GM18870 (cell line): ENCODE results near the gene SLC38A3.
"Not testable (repeated sequence)": the region's sequence is repeated elsewhere in the genome, so short reads cannot be mapped to it uniquely, and the experiment has no call there.

ENCODE experiments used
- ATAC-seq: cut with Tn5 transposase; IDR thresholded peaks from one replicate; pipeline ENCODE4 v1.9.1; 2021; ENCODE audit warnings: moderate library complexity; ENCODE audit not compliant: unreplicated experiment

SLC38A3 gene

DNA sequence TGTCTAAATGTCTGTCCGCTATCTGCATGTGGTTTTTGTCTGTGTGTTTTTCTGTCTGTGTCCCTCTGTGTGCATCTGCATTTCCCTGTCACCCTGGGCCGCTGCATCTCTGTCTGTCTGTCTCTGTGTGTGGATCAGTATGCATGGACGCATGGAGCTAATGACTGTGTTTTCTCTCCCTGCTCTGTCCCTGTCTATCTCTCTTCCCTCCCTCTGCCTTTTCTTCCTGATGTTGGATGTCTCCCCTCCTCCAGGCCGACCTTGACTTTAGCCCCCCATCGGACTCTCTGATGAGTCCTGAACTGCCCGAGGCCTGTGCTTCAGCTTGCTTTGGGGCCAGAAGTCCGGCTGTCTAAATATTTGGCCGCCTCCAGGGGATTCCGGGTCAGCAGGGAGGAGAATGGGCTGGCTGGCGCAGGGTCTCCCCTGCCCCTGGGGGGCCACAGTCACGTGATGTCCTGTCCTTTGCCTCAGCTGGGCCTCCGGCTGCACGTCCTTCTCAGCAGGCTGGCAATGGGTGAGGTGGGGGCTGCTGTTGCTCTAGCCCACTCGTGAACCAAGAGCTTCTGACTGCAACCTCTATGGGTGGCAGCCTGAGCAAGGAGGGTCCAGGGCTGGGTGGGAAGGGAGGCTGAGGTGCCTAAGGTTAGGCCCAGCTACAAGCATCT lies 3.7 kb downstream of the SLC38A3 start:
- no peak for ATAC-seq

DNA sequence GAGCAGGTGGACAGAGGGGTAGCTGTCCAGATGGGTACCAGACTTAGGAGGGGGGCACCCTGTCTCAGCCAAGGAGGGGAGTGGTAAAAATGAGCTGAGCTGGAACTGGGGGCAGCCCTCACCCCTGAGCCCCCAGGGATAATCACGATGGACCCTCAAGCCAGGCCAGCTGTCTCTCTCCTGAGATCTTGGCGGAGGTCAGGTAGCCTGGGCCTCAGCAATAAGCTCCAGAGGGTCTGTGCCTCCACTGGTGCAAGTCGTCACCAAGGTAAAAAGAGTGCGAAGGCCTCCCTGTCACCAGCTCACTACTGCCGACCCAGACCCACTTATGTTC lies 5.1 kb downstream of the SLC38A3 start:
- ATAC-seq, result no peak

DNA sequence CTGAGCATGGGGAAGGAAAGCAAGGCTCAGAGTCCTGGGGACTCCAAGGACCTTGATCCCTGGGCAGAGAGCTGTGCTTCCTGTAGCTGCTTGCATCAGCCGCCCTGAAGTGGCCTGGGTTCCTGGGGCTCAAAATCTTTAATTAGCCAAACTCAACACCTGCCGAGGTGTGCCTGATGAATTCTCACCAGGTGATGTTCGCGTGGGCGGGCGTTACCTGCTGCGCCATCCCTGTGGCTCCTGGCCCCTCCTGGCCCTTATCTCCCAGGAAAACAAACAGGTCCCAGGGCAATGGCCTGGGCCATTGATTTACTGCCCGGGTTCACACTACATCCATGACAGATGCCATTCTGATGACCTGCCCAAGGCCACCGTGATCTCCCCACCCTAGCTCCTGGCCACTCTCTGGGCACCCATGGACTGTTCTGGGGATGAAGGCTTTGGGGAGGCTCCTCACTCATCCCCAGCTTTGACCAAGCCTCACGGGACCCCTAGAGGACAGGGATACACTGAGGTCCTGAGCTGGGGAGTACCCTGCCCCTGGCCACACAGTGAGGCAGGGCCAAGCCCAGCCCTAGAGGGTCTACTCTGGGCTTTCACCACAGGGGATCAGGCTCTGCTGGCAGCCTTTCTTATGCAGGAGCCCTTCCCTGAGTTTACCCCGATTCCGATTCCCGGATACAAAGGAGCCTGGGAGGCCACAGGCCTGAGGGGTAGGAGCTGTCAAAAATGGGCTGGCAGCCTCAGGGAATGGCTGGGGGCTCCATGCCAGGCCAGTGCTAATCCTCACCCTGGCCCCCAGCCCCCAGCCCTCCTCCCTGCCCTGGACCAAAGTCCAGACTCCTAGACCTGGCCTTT lies 5.7 kb downstream of the SLC38A3 start:
- ATAC-seq, result no peak

DNA sequence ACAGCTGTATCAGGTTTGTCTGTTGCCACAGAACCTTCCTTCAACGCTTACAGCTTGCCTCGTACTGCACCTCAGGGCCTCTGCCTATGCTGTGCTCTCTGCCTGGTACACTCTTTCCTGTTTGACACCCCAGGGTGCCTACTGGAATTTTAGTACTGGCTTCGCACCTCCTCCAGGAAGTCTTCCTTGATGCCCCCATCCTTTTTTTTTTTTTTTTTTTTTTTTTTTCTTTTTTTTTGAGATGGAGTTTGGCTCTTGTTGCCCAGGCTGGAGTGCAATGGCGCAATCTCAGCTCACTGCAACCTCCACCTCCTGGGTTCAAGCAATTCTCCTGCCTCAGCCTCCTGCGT lies 6.3 kb downstream of the SLC38A3 start:
- not testable (repeated sequence) for ATAC-seq

DNA sequence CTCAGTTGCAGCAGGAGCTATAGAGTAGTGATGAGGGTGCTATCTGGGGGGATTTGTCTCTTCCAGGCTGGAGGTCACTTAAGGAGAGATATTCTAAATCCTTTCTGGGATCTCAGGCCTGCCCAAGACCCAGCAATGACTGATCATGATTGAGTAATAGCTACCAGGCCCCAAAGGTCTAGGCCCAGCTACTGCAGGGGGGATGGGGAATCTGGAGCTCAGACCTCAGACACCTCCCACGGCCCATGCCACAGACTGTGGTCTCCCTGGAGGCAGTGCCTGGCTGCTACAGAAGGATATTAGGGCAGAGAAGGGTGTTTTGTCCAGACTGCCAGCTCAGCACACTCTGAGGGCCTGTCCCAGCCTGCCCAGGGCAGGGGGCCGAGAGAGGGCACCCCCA lies 6.9 kb downstream of the SLC38A3 start:
- ATAC-seq, result no peak

DNA sequence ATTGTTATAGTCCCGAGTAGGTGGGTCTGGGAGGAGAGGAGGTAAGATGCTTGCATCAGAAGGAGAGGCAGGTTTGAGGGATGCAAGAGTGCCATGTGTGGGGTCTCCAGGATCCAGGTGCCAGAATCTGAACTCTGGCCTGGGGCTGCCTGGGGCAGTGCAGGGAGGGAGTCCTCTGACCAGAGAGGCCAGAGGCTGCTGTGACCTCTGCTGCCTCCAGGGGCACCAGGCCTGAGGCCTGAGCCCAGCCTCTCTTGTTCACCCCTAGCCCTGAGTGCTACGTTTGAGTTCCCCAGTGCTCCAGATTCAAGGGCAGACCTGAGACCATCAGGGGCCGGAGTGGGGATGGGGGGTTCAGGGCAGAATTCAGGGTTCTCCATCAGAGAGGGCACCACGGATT lies 7.4 kb downstream of the SLC38A3 start:
- ATAC-seq, result no peak

DNA sequence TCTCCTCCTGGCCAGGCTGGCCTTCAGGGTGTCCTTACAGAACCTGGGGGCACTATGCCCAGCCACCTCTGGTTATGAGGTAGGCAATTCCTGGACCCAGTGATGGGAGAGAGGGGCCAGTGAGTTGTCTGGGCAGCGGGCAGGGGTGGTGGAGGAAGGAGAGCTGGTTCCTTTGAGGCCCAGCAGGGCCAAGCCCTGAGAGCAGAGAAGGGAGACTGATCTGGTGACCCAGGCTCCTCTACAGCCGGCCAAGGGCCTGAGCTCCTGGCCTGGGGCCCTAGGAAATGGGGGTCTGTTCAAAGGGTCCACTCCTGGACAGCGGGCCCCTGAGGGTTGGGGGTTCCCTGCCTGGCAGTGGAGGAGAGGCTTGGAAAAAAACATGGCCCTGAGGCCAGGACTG lies 7.9 kb downstream of the SLC38A3 start:
- ATAC-seq, result no peak

DNA sequence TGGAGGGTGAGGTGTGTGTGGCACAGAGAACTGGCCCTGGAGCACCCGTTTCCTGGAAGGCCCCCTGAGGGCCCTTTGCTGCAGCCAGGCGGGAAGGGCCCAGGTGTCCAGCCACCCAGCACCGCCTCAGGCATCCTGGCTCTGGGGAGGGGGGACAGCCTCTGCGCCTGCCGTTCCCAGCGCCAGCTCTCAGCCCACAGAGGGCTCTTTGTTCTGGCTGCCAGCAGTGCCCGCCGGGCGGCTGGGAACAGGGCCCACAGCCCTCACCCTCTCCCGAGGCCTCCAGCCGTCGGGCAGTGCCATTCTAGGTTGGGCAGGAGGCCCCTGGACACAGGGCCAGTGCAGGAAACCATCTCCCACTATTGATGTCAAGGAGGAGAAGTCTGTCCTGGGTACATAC lies 8.3 kb downstream of the SLC38A3 start:
- ATAC-seq, result no peak

DNA sequence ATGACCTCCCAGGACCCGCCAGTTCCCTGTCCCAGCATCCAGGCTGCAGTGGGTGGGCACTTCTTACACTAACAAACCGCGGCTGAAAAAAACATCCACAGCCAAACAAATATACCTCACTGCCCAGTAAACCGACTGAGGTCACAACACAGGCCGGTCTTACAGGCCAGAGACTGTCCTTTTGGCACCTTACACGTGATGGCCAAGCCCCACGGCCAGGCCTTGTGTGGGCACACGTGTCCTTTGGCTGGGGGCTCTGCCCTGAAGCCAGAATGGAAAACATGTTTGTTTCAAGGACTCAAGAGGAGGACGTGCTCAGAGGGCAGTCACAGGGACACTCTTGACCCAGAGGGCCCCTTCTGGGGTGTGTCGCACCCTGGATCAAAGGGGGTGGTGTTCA lies 9.8 kb downstream of the SLC38A3 start:
- ATAC-seq, result no peak

DNA sequence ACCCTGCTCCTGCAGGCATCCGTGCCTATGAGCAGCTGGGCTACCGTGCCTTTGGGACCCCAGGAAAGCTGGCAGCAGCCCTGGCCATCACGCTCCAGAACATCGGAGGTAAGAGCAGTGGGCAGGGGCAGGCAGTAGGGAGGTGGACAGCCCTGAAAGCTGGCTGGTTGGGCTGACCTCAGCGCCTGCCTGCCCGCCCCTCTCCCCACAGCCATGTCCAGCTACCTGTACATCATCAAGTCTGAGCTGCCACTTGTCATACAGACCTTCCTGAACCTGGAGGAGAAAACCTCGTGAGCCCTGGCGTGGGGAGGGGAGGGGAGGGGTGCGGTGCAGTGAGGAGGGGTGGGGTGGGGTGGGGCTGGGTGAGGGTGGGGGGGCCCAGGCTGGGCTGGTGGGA lies 10.5 kb downstream of the SLC38A3 start:
- ATAC-seq, result no peak

DNA sequence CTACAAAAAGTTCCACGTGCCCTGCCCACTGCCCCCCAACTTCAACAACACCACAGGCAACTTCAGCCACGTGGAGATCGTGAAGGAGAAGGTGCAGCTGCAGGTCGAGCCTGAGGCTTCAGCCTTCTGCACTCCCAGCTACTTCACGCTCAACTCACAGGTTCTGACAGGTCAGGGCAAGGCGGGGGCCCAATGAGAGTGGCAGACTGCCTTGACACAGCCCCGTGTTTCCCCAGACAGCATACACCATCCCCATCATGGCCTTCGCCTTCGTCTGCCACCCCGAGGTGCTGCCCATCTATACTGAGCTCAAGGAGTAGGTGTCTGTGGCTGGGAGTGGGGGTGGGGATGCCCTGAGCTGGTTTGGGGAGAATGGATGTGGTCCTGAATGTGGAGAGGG lies 12.6 kb downstream of the SLC38A3 start:
- ATAC-seq, result no peak

DNA sequence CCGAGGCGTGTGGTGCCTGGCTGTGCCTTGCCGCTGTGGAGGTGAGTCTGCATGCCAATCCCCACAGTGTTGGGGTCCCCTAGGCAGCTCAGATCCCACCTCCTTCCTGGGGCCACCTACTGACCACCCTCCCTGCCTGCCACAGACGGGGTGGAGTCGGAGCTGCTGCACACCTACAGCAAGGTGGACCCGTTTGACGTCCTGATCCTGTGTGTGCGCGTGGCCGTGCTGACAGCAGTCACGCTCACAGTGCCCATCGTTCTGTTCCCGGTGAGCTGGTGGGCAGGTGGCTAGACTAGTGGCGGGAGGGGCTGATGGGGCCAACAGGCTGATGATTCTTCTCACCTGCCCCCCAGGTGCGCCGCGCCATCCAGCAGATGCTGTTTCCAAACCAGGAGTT lies 13.4 kb downstream of the SLC38A3 start:
- ATAC-seq, result no peak

DNA sequence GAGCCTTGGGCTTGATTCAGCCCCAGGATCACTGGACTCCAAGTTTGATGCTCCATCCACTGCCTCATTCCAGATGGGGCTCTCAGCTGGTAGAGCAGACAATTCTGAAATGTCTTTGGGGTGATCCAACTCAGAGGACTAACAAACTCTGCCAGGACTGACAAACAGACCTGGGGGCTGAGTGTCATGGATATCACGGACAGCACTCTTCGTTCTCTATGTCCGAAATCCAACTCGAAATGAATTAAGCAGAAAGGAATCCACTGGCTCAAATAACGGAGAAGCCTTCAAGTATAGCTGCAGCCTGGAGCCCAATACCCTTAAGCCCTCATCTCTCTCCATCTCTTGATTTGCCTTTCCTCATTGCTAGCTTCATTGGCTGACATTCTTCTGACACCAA lies 14.2 kb downstream of the SLC38A3 start:
- ATAC-seq, result no peak

DNA sequence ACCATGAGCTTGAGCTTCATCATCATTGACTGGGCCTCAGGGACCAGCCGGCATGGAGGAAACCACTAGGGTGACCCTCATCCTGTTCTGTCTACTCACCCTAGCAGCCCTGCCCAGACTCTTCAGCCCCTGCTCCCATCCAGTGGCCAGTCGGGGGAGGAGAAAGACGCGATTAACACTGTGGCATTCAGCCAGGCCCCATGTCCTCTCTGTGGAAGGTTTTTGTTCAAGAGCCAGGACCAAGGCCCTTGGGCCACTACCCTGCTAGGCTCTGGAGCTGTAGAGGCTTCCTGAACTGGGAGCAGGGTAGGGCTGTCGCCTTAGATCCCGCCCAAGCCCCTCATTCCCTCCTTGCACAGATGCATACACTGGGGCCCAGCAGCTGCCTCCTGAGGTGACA lies 15.0 kb downstream of the SLC38A3 start:
- ATAC-seq, result no peak

DNA sequence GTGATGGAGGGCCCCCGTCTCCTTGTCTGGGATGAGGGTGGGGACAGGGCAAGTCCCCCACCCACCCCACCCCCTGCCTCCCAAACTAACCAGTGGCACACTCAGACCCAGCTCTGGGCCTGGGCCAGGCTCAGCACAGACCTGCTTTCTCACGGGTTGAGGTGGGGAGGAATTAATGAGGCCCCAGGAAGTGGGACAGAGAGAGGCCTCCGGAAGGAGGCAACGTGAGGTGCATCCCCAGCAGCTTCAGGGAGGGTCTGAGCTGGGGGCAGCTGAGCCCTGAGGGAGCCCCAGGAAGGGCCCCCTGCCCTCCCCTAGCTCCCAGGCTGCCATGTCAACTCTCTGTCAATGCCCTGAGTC lies 16.0 kb downstream of the SLC38A3 start:
- ATAC-seq, result no peak

DNA sequence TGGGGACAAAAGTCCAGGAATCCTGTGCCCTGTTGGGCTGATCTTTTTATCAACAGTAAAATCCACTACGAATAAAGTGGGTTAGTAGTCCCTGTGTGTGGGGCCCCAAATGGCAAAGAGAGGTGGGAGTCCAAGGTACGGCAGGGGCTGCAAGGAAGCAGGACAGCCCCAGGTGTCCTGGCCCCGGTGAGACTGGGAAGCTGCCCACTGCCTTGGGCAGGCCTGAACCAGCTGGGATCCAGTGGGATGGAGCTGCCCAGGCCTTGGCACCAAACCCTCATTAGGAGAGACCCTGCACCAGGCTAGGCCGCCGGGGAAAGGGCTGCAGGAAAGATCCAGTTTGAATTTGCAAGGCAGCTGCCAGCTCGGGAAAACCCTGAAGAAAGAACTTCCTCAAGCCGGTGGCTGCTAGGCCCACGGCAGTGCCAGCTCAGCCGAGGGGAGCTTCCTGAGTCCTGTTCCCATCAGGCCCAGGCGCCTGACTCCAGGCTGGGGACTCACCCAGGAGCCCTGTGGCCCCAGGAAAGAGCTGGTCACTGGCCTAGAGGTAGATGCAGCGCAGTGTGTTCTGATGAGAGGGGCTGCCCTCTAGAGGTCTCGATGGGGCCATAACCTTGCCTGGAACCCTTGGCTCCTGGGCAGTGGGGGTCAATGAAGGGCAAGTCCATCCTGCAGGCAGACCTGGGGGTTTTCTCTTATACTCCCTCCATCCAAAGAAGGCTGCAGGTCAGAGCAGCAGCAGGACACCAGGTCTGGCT lies 16.5 kb downstream of the SLC38A3 start:
- ATAC-seq, result no peak

DNA sequence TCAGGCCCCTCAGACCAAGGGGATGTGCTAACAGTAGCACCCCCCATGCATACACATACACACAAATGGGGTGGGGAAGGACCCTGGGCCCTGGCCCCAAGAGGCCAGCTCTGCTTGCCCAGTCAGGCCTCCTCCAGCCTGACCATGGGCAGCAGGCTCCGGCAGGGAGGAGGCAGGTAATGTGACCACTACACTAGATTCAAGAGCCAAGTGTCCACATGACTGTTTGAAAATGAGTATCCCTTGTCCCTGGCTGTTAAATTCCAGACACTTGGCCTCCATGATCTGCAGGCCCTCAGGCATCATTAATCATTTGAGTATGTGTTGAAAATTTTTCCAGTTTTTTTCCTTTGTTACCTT lies 17.1 kb downstream of the SLC38A3 start:
- ATAC-seq, result no peak

DNA sequence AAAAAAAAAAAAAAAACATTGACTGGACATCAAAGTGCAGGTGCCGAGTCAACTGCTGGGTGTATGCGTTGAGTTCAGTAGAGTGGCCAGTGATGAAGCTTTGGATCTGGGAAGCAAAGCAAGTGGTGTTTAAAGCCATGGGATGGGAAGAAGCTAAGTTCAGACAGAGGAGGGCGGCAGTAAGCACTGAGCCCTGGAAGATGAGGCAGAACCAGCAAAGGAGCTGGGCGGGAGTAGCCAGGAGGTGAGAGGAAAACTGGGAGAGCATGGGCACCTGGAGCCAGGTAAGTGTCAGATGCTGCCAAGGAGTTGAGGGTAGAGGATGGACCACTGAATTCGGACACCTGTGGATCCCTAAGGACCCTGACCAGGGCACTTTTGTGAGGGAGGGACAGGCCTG lies 19.6 kb downstream of the SLC38A3 start:
- no peak for ATAC-seq

DNA sequence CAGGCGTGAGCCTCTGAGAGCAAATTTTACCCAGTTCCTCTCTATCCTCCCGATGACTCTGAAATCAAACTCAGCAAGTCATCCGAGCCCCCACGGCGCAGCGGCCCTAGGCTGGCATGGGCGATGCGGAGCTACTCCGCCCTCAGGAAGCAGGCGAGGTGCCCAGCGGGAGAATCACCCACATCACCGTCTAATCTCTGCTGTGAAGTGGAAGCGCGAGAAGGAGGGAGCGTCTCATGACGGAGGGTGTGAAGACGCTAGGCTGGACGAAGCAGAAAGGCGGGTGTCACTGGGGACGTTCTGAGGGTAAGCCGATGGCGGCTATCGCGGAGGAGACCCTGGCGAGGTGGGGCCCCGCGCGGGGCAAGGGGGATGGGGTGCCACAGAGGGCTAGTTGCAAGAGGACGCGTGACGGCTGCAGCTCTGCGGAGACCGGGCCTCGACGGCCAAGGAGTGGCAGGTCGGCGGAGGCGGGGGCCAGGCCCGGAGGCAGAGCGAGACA lies 21.9 kb downstream of the SLC38A3 start:
- peak; percentile 23 for ATAC-seq

DNA sequence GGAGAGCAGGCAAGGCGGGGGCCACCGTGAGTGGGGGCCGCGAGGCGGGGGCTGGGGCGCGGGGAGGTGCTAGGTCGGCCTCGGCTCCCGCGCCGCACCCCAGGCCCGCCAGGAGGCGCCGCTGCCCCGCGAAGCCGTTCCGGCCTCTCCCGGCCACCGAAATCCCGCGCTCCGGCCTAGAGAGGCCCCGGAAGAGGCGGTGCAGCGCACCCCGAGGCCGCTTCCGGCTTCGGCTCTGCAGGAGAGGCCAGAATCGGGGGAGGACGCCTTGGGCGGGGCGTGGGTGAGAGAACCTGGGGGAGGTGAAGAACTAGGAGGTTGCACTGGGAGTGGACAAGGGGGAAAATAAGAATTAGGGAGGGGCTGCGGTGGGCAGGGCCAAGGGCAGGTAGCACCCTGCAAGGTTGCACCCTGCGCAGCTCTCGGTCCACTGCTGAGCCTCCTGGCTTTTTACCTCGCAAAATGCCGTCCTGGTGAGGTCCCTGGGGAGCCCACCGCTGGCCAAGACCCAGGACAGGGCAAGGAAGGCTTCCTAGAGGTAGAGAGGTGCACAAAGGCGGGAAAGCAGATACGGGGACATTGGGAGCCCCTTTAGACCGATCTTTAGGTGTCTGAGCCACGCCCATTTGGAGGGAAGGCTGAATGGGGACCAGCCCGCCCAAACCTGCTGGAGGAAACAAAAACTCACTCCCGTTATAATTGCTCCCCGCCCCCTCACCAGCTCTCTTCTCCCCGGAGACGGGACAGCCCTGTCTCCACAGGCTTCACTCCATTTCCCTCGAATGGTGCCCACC lies 22.5 kb downstream of the SLC38A3 start:
- ATAC-seq, result peak; percentile 46

DNA sequence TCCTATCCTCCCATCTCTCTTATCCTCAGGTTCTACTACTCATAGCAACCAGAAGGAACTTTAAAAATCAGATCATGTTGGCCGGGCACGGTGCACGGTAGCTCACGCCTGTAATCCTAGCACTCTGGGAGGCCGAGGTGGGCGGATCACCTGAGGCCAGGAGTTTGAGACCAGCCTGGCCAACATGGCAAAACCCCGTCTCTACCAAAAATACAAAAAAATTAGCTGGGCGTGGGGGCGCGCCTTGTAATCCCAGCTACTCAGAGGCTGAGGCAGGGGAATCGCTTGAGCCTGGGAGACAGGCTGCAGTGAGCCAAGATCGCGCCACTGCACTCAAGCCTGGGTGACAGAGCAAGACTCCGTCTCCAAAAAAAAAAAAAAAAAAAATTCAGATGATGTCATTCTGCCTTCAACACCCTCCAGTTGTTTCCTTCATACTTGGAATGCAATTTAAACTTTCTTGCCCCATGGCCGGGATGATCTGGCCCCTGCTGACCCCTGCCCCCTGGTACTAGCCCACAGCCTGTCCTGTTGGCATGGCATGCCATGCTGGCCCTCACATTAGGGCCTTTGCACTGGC lies 23.2 kb downstream of the SLC38A3 start:
- ATAC-seq, result not testable (repeated sequence)
